ENCODE results near the gene MISP3.
"Not testable (repeated sequence)": the region's sequence is repeated elsewhere in the genome, so short reads cannot be mapped to it uniquely, and the experiment has no call there.

DNA sequence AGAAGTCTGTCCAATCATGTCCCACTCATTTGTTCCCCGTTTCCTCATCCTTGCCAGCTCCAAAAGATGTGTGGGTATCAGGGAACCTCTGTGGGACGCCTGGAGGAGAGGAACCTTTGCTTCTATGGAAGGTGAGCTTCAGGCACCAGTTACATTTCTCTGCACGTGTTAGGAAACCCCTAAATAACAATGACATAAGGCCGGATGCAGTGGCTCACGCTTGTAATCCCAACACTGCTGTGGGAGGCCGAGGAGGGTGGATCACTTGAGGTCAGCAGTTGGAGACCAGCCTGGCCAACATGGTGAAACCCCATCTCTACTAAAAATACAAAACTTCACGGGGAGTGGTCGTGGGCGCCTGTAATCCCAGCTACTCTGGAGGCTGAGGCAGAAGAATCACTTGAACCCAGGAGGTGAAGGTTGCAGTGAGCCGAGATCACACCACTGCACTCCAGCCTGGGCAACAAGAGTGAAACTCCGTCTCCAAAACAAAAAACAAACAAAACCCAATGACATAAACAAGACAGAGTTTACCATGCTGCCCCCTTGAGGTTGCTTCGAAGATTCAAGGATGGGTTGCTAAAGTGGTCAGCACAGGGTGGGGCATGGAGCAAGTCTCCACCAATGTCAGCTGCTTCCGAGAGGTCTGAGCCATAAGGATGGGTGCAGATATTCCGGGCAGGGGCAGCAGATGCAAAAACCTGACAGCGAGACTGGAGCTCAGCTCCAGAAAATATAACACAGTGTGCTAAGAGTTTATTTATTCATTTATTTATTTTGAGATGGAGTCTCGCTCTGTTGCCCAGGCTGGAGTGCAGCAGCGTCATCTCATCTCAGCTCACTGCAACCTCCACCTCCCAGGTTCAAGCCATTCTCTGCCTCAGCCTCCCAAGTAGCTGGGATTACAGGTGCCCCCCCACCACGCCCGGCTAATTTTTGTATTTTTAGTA lies 29.7 kb upstream of the MISP3 start:
- TF ChIP-seq, protein P1, sequence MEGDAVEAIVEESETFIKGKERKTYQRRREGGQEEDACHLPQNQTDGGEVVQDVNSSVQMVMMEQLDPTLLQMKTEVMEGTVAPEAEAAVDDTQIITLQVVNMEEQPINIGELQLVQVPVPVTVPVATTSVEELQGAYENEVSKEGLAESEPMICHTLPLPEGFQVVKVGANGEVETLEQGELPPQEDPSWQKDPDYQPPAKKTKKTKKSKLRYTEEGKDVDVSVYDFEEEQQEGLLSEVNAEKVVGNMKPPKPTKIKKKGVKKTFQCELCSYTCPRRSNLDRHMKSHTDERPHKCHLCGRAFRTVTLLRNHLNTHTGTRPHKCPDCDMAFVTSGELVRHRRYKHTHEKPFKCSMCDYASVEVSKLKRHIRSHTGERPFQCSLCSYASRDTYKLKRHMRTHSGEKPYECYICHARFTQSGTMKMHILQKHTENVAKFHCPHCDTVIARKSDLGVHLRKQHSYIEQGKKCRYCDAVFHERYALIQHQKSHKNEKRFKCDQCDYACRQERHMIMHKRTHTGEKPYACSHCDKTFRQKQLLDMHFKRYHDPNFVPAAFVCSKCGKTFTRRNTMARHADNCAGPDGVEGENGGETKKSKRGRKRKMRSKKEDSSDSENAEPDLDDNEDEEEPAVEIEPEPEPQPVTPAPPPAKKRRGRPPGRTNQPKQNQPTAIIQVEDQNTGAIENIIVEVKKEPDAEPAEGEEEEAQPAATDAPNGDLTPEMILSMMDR (IDR thresholded peaks at IDR 0.05; ENCODE audit: insufficient read depth, low read length, poor library complexity, severe bottlenecking), result peak; percentile 48
- not testable (repeated sequence) for TF ChIP-seq EZH2phosphoT487 (conservative IDR thresholded peaks at IDR 0.05; ENCODE audit: low read length)
